GM19351 (cell line): ENCODE data around the gene ELOA2.
"Not testable (repeated sequence)": the region's sequence is repeated elsewhere in the genome, so short reads cannot be mapped to it uniquely, and the experiment has no call there.

Source experiments
- ATAC-seq: cut with Tn5 transposase; IDR thresholded peaks from one replicate; pipeline ENCODE4 v1.9.1; 2021; ENCODE audit warnings: mild to moderate bottlenecking, moderate library complexity; ENCODE audit not compliant: unreplicated experiment

The ELOA2 gene

GRCh38 chr18:47035156-47035671, at the start of gene ELOA2:
TSS of gene ELOA2 (minus strand) at chr18:47035621. CDS start at chr18:47035264, 357 bp downstream.
- ATAC-seq, result no peak

GRCh38 chr18:47081578-47081977, 46.2 kb upstream of the ELOA2 start:
- ATAC-seq, result no peak

- no peak for ATAC-seq
Observed at GRCh38 chr18:47080872-47081271, 45.5 kb upstream of the ELOA2 start.

GRCh38 chr18:47077111-47077510, 41.7 kb upstream of the ELOA2 start:
- no peak for ATAC-seq

- ATAC-seq, result no peak
Observed at GRCh38 chr18:47075098-47075883, 39.9 kb upstream of the ELOA2 start.

GRCh38 chr18:47067648-47068047, 32.2 kb upstream of the ELOA2 start:
- ATAC-seq, result no peak

- no peak for ATAC-seq
Observed at GRCh38 chr18:47063096-47063495, 27.7 kb upstream of the ELOA2 start.

- no peak for ATAC-seq
Observed at GRCh38 chr18:47062471-47062870, 27.1 kb upstream of the ELOA2 start.

GRCh38 chr18:47054369-47054768, 18.9 kb upstream of the ELOA2 start:
- ATAC-seq, result no peak

GRCh38 chr18:47050468-47050867, 15.0 kb upstream of the ELOA2 start:
- no peak for ATAC-seq

GRCh38 chr18:47040982-47041381, 5.6 kb upstream of the ELOA2 start:
- no peak for ATAC-seq

GRCh38 chr18:47036927-47037578, 1.6 kb upstream of the ELOA2 start:
- no peak for ATAC-seq

- no peak for ATAC-seq
Observed at GRCh38 chr18:47036298-47036874, 965 bp upstream of the ELOA2 start.

- ATAC-seq, result not testable (repeated sequence)
Observed at GRCh38 chr18:47034591-47034990, 830 bp downstream of the ELOA2 start.

- ATAC-seq, result no peak
Observed at GRCh38 chr18:47032945-47033344, 2.5 kb downstream of the ELOA2 start.

GRCh38 chr18:47030887-47031286, 4.5 kb downstream of the ELOA2 start:
- not testable (repeated sequence) for ATAC-seq

- ATAC-seq, result not testable (repeated sequence)
Observed at GRCh38 chr18:47029684-47030353, 5.6 kb downstream of the ELOA2 start.

- ATAC-seq, result not testable (repeated sequence)
Observed at GRCh38 chr18:47028738-47029137, 6.7 kb downstream of the ELOA2 start.

- ATAC-seq, result not testable (repeated sequence)
Observed at GRCh38 chr18:47025557-47026174, 9.8 kb downstream of the ELOA2 start.

- ATAC-seq, result not testable (repeated sequence)
Observed at GRCh38 chr18:47023769-47024465, 11.5 kb downstream of the ELOA2 start.
